ENCODE data around the gene TMEM203.

Gene TMEM203

GRCh38 chr9:137217276-137218211, 12.1 kb upstream of the TMEM203 start:
- no peak for DNase-seq

GRCh38 chr9:137216188-137216965, 10.9 kb upstream of the TMEM203 start:
- DNase-seq: no peak

- DNase-seq: no peak
Measured at GRCh38 chr9:137215196-137215986, 9.9 kb upstream of the TMEM203 start.

- no peak for DNase-seq
Measured at GRCh38 chr9:137214620-137215019, 9.2 kb upstream of the TMEM203 start.

GRCh38 chr9:137213160-137214060, 8.0 kb upstream of the TMEM203 start:
- no peak for DNase-seq

- DNase-seq: no peak
Measured at GRCh38 chr9:137212520-137212919, 7.1 kb upstream of the TMEM203 start.

GRCh38 chr9:137211532-137211931, 6.1 kb upstream of the TMEM203 start:
- DNase-seq: no peak

GRCh38 chr9:137206602-137207001, 1.2 kb upstream of the TMEM203 start:
- DNase-seq: no peak

- no peak for DNase-seq
Measured at GRCh38 chr9:137204731-137205125, 720 bp downstream of the TMEM203 start.

GRCh38 chr9:137202966-137203365, 2.5 kb downstream of the TMEM203 start:
- no peak for DNase-seq

GRCh38 chr9:137201205-137201868, 4.1 kb downstream of the TMEM203 start:
- DNase-seq: no peak

GRCh38 chr9:137200311-137201204, 4.9 kb downstream of the TMEM203 start, which contains the start of gene TPRN:
TSS of gene TPRN (minus strand) at chr9:137200741. CDS start at chr9:137200711, 30 bp downstream.
- DNase-seq: peak; percentile 99

GRCh38 chr9:137199411-137200121, 5.9 kb downstream of the TMEM203 start:
- DNase-seq: no peak

- no peak for DNase-seq
Measured at GRCh38 chr9:137198902-137199283, 6.6 kb downstream of the TMEM203 start.

GRCh38 chr9:137198051-137198901, 7.2 kb downstream of the TMEM203 start:
- DNase-seq: no peak

GRCh38 chr9:137195525-137196220, 9.8 kb downstream of the TMEM203 start:
- no peak for DNase-seq

GRCh38 chr9:137194909-137195308, 10.5 kb downstream of the TMEM203 start:
- DNase-seq: no peak

- no peak for DNase-seq
Measured at GRCh38 chr9:137194388-137194787, 11.1 kb downstream of the TMEM203 start.

All from activated naive CD4-positive, alpha-beta T cell treated with anti-CD3 and anti-CD28 coated beads, Interleukin-2, amount 50 U/mL, for 16 hours (primary cell).